Fibroblast of the conjunctiva (primary cell): ENCODE results near the gene SEC16A.

Source experiments
- DNase-seq: peaks from one replicate; pipeline ENCODE4 v3.0.0-alpha.2; 2010; ENCODE audit warnings: low read depth

Gene SEC16A, protein sequence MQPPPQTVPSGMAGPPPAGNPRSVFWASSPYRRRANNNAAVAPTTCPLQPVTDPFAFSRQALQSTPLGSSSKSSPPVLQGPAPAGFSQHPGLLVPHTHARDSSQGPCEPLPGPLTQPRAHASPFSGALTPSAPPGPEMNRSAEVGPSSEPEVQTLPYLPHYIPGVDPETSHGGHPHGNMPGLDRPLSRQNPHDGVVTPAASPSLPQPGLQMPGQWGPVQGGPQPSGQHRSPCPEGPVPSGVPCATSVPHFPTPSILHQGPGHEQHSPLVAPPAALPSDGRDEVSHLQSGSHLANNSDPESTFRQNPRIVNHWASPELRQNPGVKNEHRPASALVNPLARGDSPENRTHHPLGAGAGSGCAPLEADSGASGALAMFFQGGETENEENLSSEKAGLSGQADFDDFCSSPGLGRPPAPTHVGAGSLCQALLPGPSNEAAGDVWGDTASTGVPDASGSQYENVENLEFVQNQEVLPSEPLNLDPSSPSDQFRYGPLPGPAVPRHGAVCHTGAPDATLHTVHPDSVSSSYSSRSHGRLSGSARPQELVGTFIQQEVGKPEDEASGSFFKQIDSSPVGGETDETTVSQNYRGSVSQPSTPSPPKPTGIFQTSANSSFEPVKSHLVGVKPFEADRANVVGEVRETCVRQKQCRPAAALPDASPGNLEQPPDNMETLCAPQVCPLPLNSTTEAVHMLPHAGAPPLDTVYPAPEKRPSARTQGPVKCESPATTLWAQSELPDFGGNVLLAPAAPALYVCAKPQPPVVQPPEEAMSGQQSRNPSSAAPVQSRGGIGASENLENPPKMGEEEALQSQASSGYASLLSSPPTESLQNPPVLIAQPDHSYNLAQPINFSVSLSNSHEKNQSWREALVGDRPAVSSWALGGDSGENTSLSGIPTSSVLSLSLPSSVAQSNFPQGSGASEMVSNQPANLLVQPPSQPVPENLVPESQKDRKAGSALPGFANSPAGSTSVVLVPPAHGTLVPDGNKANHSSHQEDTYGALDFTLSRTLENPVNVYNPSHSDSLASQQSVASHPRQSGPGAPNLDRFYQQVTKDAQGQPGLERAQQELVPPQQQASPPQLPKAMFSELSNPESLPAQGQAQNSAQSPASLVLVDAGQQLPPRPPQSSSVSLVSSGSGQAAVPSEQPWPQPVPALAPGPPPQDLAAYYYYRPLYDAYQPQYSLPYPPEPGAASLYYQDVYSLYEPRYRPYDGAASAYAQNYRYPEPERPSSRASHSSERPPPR (N-terminal part only)

DNA sequence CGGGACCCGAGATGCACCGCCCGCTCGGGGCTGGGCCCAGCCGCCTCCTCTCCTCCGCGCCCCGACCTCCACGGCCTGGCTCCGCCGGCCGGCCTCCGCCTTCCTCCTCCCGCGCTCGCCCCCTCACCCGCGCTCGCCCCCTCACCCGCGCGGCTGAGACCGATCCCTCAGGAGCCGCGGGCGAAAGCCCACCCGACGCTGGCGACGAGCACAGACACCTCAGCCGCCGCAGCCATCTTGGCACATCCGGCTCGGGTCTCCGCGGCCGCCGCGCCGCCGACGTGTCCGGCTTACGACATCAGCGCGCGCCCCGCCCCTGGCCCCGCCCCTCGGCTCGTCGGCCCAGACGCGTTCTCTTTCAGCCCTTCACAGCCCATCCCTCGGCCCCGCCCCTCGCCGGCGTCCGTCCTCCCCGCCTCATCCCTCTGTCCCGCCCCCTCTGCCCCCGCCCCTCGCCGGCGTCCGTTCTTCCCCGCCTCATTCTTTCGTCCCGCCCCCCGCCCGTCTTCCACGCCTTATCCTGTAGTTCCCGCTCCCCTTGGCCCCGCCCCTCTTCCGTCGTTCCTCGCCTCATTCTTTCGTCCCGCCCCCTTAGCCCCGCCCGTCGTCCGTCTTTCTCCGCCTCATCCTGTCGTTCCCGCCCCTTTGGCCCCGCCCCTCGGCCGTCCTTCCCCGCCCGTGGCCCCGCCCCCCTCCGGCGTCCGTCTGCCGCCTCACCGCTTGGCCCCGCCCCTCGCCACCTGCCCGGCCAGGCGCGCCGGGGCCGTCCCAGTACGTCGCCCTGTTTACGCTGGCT lies at the start of gene SEC16A:
TSS of gene SEC16A (minus strand) at position 248 of the 796 bp plus-strand sequence. CDS start 5,425 bp downstream, outside the sequence.
- peak; percentile 99 for DNase-seq

DNA sequence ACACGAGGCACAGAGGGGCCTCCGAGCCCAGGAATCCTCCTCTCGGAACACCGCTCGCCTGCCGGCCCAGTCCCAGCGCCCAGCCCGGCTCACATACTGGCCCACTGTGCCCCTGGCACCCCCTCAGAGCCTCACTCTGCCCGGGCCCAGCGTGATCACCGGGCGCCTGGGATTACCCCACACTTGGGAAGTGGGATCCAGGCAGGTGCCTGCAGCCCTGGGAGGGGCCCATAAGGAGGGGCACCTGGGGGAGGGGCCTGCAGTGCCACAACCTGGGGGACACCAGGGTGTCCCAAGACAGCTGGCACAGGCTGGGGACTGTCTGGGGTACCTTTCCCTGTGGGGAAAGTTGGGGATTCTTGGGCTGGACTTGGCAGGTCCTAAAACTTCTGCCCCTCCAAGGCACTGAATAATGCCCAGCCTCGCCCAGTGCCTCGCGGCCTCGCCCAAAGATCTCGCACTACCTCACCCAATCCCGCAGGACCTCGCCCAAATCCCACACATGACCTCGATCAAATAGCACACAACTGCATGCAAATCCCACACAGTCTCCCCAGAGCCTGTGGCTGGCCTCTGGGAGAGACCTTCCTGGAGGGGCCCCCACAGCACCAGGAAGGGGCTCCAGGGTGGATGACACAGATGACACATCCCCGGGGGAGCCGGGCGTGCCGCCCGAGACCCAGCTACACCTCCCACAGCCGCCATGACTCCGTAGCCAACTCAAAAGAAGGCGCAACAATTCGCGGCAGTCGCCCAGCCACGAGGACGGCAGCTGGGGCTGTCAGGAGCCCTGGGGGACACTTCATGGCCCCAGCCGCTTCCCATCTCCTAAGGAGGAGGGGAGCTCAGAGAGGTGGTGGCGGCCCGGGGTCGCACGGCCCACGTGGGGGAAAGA lies 49.3 kb upstream of the SEC16A start:
- DNase-seq = no peak

DNA sequence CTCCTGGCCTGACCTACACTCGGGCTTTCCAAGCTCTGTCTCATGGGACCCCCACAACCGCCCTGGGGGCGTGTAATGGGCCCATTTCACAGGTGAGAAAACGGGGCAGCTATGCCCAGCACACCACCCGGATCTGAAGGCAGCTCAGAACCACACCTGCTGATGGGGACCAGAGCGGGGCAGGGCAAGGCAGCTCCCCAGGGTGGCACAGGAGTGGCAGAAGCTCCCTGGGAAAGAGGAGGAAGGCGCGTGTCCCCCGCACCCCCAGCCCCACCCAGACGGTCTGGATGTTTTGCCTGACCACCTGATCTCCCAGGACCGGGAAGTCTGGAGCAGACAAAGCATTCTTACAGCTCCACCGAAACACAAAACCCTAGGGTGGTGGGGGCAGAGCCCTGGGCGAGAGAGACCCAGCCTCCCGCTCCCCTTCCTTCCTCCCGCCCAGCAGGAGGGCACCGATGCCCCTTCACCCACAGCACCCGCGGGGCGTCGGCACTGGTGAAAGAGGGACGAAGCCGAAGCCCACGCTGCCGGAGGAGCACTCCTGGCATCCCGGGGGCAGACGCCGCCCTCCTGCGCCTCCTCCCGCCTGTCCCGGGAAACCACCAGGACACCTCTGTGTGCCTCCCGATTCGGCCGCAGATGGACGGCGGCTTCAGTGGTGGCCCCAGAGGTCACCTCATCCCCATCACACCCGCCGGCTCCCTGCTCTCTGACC lies 48.5 kb upstream of the SEC16A start:
- no peak for DNase-seq

DNA sequence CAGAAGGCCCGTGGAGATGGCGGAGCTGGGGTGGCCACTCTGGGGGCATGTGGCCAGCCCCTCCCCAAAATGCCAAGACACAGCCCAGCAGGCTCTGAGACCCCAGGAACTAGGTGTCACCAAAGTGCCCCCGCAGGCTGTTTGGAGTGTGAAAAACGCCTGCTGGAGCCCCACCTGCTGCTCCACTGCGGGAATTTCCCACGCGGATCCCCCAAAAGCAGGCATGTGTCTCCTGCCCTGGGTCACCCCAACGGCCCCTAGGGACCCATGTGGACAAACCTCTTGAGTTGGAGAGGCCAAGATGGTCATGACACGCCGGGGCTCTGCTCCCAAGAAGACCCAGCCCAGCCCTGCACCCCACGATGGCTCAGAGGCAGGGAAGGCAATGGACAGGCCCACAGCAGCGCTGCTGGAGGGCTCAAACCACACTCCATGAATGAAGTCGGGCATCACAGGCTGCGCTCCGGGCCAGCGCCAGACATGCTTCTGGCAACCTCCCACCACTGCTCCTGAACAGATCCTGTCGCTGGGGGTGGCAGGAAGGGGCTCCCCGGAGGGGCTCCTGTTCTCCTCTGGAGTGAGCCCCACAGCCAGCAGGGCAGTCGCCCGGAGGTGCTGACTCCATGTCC lies 47.7 kb upstream of the SEC16A start:
- DNase-seq = no peak

DNA sequence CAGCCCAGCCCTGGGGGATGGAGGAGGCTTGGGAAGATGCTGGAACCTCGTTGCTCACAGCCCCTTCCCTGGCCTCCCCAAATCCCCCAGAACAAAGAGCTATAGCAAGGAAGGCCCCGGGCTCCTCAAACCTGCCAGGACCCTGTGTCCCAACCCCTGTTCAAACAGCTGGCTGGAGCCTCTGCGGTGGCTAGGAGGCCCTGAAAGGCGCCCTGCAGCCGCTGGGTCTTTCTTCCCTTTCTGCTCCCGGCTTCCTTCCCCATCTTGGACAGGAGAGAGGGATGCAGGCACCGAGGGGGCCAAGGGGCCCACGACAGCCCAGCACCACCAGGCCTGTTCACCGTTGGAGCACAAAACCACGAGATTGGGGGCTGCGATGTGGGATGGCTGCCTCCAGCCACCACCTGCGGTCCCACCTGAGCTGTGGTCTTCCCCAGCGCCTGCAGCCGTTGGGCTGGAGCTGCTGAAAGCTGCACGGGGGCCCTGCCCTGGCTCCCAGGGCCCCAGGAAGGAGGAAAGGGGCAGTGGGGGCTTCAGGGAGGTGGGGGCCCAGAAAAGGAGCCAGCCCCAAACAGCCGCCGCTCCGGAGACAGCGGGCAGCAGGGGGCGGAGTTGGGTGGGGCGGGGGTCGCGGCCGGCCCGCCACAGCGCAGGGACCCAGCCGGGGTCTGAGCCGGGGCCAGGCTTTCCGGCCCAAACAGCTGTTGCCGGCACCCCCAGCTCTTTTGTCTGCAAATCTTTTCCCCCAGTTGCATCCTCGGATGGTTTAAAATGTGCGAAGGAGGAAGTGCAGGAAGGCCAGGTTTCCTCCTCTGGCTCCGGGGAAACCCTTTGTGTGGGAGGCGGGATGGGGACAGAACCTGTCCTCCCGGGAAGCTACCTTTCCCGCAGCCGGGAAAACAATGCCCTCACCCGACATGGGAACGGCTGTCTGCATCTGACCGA lies 46.9 kb upstream of the SEC16A start:
- DNase-seq = no peak

DNA sequence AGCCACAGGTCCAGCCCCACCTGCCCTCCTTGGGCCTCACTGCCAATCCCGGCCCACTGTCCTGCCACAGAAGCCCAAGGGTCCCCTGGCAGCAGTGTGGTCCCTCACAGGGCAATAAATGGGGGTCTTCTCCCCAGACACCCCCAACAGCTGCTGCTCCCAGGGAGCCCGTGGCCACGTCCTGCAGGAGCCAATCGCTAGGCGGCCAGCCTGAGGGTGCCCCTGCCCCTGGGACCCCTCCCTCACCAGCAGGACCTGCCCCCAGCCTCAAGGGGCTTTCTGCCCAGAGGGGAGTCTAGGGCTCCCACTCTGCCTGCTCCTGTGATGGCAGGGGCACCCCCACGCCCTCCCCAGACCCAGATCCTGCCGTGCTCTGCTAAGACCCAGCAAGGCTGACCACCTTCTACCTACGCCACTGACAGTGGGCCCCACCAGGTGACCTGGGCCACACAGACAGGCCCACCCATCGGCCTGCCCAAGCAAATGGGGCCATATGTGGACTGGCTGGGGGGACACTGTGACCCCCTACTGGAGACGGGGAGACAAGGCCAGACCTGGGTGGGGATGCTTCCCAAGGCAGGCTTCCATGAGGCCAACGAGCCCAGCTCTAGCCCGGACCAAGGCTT lies 46.0 kb upstream of the SEC16A start:
- DNase-seq = no peak

DNA sequence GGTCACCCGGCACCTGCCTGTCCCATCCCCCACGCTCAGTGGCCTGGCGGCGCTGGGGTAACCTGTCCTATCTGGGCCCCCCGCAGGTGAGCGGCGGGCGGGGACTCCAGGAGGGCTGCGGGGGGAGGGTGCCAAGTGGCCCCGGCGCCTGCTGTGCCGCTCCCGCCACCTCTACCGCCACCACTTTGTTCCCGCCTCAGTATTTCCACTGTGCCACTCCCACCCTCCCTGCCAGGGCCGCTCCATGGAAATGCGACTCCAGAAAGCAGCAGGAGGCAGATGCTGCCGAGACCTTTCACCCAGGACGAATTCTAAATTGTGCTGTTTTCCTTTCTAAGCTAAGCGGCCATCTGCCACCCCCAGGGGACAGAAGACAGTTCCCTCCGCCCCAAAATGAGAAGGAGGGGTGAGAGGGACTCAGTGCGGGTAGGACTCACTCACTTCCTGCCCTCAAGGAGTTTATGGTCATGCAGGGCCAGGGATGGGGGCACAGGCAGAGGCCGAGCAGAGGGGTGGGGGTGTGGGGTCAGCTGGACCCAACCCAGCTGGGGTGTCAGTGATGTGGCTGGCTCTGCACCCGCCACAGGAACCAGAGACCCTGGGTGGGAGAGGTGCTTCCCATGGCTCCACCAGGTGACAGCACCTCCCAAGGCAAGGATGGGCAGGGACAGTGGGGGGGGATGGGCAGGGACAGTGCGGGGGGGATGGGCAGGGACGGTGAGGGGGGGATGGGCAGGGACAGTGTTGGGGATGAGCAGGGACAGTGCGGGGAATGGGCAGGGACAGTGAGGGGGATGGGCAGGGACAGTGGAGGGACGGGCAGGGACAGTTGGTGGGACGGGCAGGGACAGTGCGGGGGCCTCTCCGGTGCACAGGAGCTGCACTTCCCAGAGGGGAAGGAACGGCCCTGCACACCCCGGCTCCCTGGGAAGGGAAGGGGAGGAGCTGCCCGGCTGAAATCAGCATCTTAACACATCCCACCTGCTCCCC lies 45.2 kb upstream of the SEC16A start:
- no peak for DNase-seq

DNA sequence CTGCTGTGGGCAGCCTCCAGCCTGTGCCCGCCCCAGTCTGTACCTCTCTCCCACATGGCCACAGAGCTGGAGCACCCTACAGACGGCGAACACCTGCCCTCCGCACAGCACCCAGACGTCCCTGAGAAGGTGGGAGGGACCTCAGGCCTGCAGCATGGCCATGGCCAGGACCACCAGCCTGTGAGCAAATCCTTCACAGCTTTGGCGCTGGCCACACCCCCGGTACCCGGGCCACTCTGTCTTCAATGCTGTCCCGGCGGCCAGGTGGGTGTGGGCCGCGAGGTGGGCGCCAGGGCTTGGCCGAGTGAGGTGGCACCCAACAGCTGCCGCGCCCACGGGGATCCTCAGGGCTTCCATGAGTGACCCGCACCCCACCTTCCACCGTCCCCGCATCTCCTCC lies 44.3 kb upstream of the SEC16A start:
- no peak for DNase-seq

DNA sequence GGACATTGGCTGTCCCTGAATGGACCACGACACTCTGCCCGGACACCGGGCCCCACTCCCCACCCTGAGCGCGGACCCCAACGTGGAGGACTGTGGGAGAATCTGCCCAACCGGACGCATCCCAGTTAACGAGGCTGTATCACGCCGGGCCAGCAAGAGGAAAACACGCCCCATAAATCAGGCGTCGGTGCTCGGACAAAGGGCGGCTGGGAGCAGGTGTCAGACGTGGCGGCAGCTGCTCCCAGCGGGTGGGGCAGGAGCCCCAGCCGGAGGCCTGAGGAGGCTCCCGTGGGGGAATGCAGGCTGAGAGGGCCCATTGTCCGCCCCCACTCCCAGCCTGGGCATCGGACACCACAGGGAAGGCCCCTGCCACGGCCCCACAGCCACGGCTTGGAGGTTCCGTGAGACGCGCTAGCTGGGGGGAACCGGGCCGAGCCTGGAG lies 43.8 kb upstream of the SEC16A start:
- DNase-seq = no peak

DNA sequence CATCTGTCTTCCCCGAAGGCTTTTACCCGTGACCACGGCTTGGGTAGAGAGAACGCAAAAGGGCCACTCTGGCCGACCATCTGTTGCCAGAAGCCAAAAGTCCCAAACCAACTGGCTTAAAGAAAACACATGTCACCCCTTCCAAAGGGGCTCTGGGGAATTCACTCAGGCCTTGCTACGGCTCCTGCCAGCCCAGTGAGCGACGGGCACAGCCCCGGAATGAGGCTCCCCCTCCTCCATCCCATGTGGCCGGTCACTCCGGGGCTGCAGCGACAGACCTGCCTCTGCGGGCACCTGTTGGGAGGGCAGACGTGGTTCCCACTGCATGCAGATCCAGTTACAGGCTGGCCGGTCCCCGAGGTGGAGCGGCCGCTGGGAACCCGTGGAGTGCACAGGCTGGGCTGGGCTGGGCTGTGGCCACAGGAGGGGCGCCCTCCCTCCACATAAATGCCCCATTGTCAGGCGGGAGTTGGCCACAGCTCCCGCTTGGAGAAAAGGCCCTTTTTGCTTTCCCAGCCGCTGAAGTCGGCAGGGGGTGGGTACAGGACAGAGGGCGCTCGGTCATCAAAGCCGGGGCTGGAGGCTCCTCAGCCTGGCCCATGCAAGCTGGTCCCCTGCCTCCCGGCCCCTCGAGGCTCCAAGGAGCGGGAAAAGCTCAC lies 43.1 kb upstream of the SEC16A start:
- no peak for DNase-seq

DNA sequence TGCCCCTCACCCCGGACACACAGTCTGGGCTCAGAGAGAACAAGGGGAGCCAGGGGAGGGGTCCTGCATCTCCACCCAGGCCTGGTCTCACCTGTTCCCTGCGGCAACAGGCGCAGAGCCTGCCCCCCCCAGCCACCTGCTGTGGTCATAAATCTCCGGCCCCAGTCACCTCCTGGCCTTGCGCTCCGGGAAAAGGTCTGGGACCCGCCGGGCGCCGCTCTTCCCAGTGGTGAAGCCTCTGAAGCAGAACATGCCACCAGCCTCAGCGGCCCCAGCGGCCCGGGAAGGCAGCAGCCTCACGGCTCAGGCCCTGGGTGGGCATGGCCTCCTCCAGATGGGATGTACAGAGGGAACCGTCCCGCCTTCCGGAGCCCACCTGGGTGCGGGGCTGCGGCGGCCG lies 42.4 kb upstream of the SEC16A start:
- no peak for DNase-seq

DNA sequence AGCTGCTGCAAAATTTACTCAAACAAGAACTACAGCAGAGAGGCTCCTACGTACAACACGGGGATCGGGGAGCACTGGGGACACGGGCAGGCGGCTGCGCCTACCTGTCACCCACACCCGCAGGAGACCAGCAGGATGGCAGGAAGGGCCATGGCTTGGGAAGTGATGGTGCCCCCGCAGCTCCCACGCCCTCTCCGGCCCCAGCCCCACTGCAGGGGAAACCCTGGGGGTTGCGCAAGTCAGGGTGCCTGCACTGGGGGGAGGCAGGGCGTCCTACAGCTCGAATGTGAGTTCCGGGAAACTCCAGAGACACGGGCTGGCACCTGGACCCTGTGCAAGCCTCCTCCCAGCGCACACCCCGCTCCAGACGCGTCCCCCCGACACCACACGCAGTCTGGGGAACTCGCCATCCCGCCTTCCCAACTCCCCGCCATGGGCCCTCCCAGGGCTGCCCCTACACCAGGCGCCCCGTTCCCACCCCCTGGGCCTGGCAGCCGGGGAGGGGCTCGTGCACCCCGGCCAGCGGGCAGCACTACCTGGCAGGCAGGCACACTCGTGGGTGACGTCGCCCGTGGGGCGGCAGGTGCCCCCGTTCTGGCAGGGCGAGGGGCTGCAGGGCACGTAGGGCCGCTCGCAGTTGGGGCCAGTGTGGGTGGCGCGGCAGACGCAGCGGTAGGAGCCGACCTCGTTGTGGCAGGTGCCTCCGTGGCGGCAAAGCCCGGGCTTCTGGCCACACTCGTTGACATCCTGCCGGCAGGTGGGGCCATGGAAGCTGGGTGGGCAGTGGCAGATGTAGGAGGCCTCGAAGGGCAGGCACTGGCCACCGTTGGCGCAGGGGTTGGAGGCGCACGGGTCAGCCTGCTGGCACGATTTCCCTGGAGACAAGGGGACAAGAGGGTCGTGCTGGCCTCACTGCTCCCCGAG lies 39.7 kb upstream of the SEC16A start:
- DNase-seq = no peak

DNA sequence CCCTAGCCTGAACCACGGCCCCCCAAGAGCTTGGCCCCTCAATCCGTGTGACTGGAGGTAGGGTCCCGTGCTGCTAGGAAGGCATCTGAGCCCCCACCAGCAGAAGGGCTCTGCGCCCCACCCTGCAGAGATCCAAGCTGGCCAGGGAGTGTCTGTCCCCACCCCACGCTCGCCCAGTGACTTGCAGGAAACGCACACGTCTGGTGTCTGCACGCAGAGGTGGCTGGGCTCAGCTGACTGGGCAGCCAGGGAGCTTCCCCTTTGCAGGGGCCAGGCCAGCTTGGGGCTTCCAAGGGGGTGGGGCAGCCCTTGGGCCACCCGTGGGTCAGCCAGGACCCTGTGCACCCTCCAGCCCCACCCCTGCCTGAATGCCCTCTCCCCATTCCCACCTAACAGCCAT lies 38.7 kb upstream of the SEC16A start:
- DNase-seq = no peak

DNA sequence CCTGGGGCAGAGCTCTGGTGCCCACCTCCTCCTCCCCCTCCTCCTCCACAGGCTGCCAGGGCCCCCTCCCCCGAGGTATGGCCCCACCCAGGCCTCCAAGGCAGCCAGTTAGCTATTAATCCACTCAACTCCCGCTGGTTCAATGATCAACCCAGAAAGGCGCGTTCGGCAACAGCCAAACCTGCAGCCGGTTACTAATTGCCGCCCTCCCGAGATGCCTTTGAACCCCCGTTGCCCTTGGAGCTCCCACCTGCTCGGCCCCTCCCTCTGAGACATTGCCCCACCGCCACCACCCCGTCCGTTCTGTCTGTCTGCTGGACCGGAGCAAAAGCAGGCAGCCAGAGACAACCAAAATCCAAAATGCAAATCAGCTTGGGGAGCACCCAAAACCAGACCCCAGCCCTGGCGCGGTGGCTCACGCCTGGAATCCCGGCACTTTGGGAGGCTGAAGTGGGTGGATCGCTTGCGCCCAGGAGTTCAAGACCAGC lies 37.3 kb upstream of the SEC16A start:
- DNase-seq = no peak
